Heart left ventricle (tissue), 13 donors: ENCODE measurements around the gene HLF.

Source experiments
- POLR2A ChIP-seq, 2 donors: fragments of 450-650 bp; IDR thresholded peaks; one replicate each; pipeline ENCODE4 v1.6.1; 2017; ENCODE audit warnings: antibody characterized with exemption in 2 of 2, mild to moderate bottlenecking in 2 of 2, moderate library complexity in 2 of 2
- TF ChIP-seq, protein P1 (sequence below), 12 donors: fragments of 200-600 bp; sonication (generic) in 4 of 12; IDR thresholded peaks; one replicate each; pipeline versions ENCODE4 v1.5.0 to v1.8.0; 2018 to 2022; ENCODE audit warnings: antibody characterized with exemption in 12 of 12, mild to moderate bottlenecking in 5 of 12
- donor health status: ischemic (EF 13 %, LVEDD 7.1; RV severe dilation, severe dysfunction).
- donor health status: DM: no; HTN: yes; CAD: no.
- donor health status: DM: no; HTN: no; CAD: no.
- donor health status: ischemic (EF 25% LVEDD 6.9; RV normal size, moderate dysfunction).
- donor health status: ischemic (EF 25% LVEDD 5.7; RV mildly dilated, moderate dysfunction).
- donor health status: ischemic (EF 35%, LVEDD 5.7; RV mildly dilated, moderate dysfunction).
- donor health status: nonischemic (EF 11% LVEDD 7.7; RV severe dilation, severe dysfunction).
- donor health status: DM: yes; HTN: yes; CAD: no.
- donor health status: PGD.
- donor health status: ischemic (EF 29% LVEDD 5.4; RV normal size, mild dysfunction).
- donor health status: nonischemic (EF 23%, LVEDD 6.1; RV moderate dilation, normal function).

- TF ChIP-seq, protein P1, sequence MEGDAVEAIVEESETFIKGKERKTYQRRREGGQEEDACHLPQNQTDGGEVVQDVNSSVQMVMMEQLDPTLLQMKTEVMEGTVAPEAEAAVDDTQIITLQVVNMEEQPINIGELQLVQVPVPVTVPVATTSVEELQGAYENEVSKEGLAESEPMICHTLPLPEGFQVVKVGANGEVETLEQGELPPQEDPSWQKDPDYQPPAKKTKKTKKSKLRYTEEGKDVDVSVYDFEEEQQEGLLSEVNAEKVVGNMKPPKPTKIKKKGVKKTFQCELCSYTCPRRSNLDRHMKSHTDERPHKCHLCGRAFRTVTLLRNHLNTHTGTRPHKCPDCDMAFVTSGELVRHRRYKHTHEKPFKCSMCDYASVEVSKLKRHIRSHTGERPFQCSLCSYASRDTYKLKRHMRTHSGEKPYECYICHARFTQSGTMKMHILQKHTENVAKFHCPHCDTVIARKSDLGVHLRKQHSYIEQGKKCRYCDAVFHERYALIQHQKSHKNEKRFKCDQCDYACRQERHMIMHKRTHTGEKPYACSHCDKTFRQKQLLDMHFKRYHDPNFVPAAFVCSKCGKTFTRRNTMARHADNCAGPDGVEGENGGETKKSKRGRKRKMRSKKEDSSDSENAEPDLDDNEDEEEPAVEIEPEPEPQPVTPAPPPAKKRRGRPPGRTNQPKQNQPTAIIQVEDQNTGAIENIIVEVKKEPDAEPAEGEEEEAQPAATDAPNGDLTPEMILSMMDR (IDR thresholded peaks at IDR 0.05), result no peak
- no peak for TF ChIP-seq POLR2A (IDR thresholded peaks at IDR 0.05)
These were observed 26.4 kb downstream of the HLF start for GRCh38 chr17:55291114-55291507.
